ENCODE measurements around the gene AUNIP.

AUNIP gene

DNA sequence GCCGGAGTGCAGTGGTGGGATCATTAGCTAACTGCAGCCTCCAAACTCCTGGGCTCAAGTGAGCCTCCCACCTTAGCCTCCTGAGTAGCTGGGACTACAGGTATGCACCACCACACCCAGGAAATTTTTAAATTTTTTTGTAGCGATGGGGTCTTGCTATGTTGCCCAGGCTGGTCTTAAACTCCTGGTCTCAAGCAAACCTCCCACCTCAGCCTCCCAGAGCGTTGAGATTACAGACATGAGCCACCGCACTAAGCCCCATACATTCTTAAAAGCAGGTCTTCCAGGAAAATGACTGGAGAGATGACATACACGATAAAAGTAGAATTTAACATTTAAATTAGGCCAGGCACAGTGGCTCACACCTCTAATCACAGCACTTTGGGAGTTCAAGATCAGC is 26.1 kb downstream of the AUNIP start:
- Histone ChIP-seq H3K4me2 (ENCODE audit: low read depth, low read length) (no peak overlapping the region), H4K20me1 (ENCODE audit: insufficient read depth, low read length) (no peaks in the 10 kb centered on the region), H3K79me2 (ENCODE audit: low read length) (no peaks in the 10 kb centered on the region), H3K4me3 (ENCODE audit: low read length) (no peak overlapping the region), H3K27ac (ENCODE audit: low read length) (no peak overlapping the region), H3K4me1 (ENCODE audit: low read length) (no peaks in the 10 kb centered on the region), H2AFZ (ENCODE audit: low read length) (no peak overlapping the region), H3K9me3 (replicated peaks; ENCODE audit: insufficient read depth, low read length) (no peaks in the 10 kb centered on the region), H3K9ac (ENCODE audit: low read length) (no peak overlapping the region), H3K9me2 (replicated peaks; ENCODE audit: insufficient read depth, low read length) (no peaks in the 10 kb centered on the region), H3K27me3 (replicated peaks; ENCODE audit: insufficient read depth, low read length) (no peaks in the 10 kb centered on the region), H3K36me3 (replicated peaks; ENCODE audit: insufficient read depth, low read length) (peaks cover 5% of the 10 kb centered on the region), H3F3A (ENCODE audit: insufficient read depth, low read length) (no peaks in the 10 kb centered on the region)
- no peak for DNase-seq
- TF ChIP-seq EZH2phosphoT487 (IDR thresholded peaks at IDR 0.05; ENCODE audit: low read length), result no peak

DNA sequence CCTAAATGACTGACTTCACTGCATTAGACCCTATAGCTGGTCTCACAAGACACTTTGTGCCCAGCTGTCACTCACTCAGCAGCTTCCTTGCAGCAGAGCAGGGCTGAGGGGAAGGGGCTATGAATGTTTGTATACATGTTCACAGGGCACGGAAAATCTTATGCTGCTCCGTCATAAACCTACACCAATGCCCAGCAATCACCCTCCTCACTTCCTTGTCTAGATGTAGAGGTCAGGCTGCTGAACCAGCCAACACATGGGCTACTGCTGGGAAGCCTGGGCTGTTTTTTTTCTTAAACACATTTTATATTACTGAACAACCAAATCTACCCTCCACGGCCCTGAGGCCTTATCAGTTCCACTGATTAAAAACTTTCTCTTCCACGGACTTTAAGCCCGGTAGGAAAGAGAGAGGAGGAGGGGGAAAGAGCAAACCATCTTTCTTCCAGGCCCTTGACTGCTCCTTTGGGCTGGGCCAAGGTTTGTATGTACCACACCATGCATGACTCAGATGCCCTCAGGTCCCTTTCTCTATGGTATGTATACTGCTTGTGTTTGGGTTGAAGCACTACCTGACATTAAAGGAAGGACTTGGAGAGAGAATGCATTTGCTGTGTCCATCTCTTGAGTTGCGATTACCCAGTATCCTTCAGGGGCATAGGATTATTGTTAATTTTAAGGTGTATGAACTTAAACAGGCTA is 26.8 kb downstream of the AUNIP start:
- no peak for DNase-seq
- Histone ChIP-seq H3K4me3 (ENCODE audit: low read length) (no peak overlapping the region), H2AFZ (ENCODE audit: low read length) (no peak overlapping the region), H3K9me3 (replicated peaks; ENCODE audit: insufficient read depth, low read length) (no peaks in the 10 kb centered on the region), H3K36me3 (replicated peaks; ENCODE audit: insufficient read depth, low read length) (peaks cover 5% of the 10 kb centered on the region), H3K4me1 (ENCODE audit: low read length) (no peaks in the 10 kb centered on the region), H3K27me3 (replicated peaks; ENCODE audit: insufficient read depth, low read length) (no peaks in the 10 kb centered on the region), H3K27ac (ENCODE audit: low read length) (no peak overlapping the region), H4K20me1 (ENCODE audit: insufficient read depth, low read length) (no peaks in the 10 kb centered on the region), H3K9ac (ENCODE audit: low read length) (no peak overlapping the region), H3K79me2 (ENCODE audit: low read length) (no peaks in the 10 kb centered on the region), H3K4me2 (ENCODE audit: low read depth, low read length) (no peak overlapping the region), H3F3A (ENCODE audit: insufficient read depth, low read length) (no peaks in the 10 kb centered on the region), H3K9me2 (replicated peaks; ENCODE audit: insufficient read depth, low read length) (no peaks in the 10 kb centered on the region)
- TF ChIP-seq EZH2 (optimal IDR thresholded peaks at IDR 0.05; ENCODE audit: low read depth, low read length), result no peak
- TF ChIP-seq, protein P1, sequence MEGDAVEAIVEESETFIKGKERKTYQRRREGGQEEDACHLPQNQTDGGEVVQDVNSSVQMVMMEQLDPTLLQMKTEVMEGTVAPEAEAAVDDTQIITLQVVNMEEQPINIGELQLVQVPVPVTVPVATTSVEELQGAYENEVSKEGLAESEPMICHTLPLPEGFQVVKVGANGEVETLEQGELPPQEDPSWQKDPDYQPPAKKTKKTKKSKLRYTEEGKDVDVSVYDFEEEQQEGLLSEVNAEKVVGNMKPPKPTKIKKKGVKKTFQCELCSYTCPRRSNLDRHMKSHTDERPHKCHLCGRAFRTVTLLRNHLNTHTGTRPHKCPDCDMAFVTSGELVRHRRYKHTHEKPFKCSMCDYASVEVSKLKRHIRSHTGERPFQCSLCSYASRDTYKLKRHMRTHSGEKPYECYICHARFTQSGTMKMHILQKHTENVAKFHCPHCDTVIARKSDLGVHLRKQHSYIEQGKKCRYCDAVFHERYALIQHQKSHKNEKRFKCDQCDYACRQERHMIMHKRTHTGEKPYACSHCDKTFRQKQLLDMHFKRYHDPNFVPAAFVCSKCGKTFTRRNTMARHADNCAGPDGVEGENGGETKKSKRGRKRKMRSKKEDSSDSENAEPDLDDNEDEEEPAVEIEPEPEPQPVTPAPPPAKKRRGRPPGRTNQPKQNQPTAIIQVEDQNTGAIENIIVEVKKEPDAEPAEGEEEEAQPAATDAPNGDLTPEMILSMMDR (IDR thresholded peaks at IDR 0.05; ENCODE audit: low read length), result no peak
- TF ChIP-seq EZH2phosphoT487 (IDR thresholded peaks at IDR 0.05; ENCODE audit: low read length), result no peak

DNA sequence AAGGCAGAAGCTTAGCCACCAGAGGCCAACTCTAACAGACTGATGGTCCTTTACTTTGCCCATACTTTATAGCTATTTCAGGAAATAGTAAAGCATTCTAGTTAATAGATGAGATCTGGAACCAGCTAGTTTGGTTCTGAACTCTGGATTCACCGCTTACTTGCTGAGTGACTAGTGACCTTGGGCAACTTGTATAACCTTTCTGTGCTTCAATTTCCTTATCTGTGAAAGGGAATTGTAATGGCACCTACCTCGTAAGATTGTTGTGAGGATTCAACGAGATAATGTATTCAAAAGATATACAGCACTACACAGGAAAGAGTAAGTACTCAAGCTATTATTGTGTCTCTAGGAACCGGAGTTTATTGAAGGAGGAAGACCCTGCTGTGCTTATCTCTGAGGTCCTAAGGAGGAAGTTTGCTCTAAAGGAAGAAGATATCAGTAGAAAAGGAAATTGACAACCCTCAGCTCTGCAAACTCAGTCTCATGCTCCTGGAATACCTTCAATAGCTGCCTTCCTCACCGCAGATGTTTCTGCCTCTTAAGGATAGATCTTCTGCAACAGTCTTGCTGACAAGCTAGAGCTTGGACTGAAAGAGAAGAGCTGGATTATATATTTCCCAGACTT is 27.6 kb downstream of the AUNIP start:
- no peaks in the 10 kb centered on the region for H4K20me1 ChIP-seq (ENCODE audit: insufficient read depth, low read length)
- TF ChIP-seq, protein P1 (IDR thresholded peaks at IDR 0.05; ENCODE audit: low read length), result no peak
- no peak for TF ChIP-seq EZH2 (optimal IDR thresholded peaks at IDR 0.05; ENCODE audit: low read depth, low read length)
- TF ChIP-seq EZH2phosphoT487 (IDR thresholded peaks at IDR 0.05; ENCODE audit: low read length), result no peak
- H3K4me1 ChIP-seq (ENCODE audit: low read length), result no peaks in the 10 kb centered on the region
- no peaks in the 10 kb centered on the region for H3K27me3 ChIP-seq (replicated peaks; ENCODE audit: insufficient read depth, low read length)
- H3K9me2 ChIP-seq (replicated peaks; ENCODE audit: insufficient read depth, low read length), result no peaks in the 10 kb centered on the region
- no peak overlapping the region for H3K9ac ChIP-seq (ENCODE audit: low read length)
- no peak overlapping the region for H3K4me2 ChIP-seq (ENCODE audit: low read depth, low read length)
- no peak overlapping the region for H2AFZ ChIP-seq (ENCODE audit: low read length)
- H3K9me3 ChIP-seq (replicated peaks; ENCODE audit: insufficient read depth, low read length), result no peaks in the 10 kb centered on the region
- no peak for DNase-seq
- no peaks in the 10 kb centered on the region for H3F3A ChIP-seq (ENCODE audit: insufficient read depth, low read length)
- H3K79me2 ChIP-seq (ENCODE audit: low read length), result no peaks in the 10 kb centered on the region
- no peak overlapping the region for H3K27ac ChIP-seq (ENCODE audit: low read length)
- no peak overlapping the region for H3K4me3 ChIP-seq (ENCODE audit: low read length)
- H3K36me3 ChIP-seq (replicated peaks; ENCODE audit: insufficient read depth, low read length), result peaks cover 5% of the 10 kb centered on the region

DNA sequence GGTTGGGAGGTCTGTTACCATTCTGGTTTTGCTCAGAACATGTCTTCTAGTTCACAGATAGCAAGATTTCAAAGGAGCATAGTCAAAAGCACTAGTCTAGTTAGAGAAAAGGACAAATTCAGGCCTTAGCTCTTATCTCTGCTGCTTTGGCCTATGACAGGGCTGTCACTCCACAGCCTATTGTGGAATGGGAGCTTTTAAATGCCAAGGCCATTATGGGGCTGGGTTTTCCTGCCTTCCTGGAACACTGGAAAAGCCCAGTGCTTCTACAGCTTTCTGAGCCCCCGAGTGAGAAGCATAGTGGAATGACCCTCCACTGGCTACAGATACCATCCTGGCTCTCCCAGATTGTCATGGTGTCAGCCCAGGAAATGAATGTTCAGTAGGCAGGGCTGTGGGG is 30.2 kb downstream of the AUNIP start:
- H3K27me3 ChIP-seq (replicated peaks; ENCODE audit: insufficient read depth, low read length), result no peaks in the 10 kb centered on the region
- H3K9me3 ChIP-seq (replicated peaks; ENCODE audit: insufficient read depth, low read length), result no peaks in the 10 kb centered on the region
- H3K4me2 ChIP-seq (ENCODE audit: low read depth, low read length), result no peak overlapping the region
- no peaks in the 10 kb centered on the region for H3F3A ChIP-seq (ENCODE audit: insufficient read depth, low read length)
- H3K36me3 ChIP-seq (replicated peaks; ENCODE audit: insufficient read depth, low read length), result peaks cover 5% of the 10 kb centered on the region
- TF ChIP-seq, protein P1 (IDR thresholded peaks at IDR 0.05; ENCODE audit: low read length), result no peak
- no peak for TF ChIP-seq EZH2phosphoT487 (IDR thresholded peaks at IDR 0.05; ENCODE audit: low read length)
- TF ChIP-seq EZH2 (optimal IDR thresholded peaks at IDR 0.05; ENCODE audit: low read depth, low read length), result no peak
- H2AFZ ChIP-seq (ENCODE audit: low read length), result no peak overlapping the region
- no peaks in the 10 kb centered on the region for H3K79me2 ChIP-seq (ENCODE audit: low read length)
- DNase-seq, result no peak
- H3K4me1 ChIP-seq (ENCODE audit: low read length), result no peaks in the 10 kb centered on the region
- no peaks in the 10 kb centered on the region for H4K20me1 ChIP-seq (ENCODE audit: insufficient read depth, low read length)
- H3K4me3 ChIP-seq (ENCODE audit: low read length), result no peak overlapping the region
- no peak overlapping the region for H3K9ac ChIP-seq (ENCODE audit: low read length)
- no peaks in the 10 kb centered on the region for H3K9me2 ChIP-seq (replicated peaks; ENCODE audit: insufficient read depth, low read length)
- H3K27ac ChIP-seq (ENCODE audit: low read length), result no peak overlapping the region
